GM19467 (cell line): ENCODE data around the gene EVL.
A peak's percentile ranks its signal among the peaks of the same experiment; 100 is the strongest.
"Not testable (repeated sequence)": the region's sequence is repeated elsewhere in the genome, so short reads cannot be mapped to it uniquely, and the experiment has no call there.

Experiments used
- ATAC-seq: cut with Tn5 transposase; IDR thresholded peaks from one replicate; pipeline ENCODE4 v1.9.1; 2021; ENCODE audit warnings: mild to moderate bottlenecking, moderate library complexity; ENCODE audit not compliant: unreplicated experiment

The EVL gene, protein sequence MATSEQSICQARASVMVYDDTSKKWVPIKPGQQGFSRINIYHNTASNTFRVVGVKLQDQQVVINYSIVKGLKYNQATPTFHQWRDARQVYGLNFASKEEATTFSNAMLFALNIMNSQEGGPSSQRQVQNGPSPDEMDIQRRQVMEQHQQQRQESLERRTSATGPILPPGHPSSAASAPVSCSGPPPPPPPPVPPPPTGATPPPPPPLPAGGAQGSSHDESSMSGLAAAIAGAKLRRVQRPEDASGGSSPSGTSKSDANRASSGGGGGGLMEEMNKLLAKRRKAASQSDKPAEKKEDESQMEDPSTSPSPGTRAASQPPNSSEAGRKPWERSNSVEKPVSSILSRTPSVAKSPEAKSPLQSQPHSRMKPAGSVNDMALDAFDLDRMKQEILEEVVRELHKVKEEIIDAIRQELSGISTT

GRCh38 chr14:100065111-100065871, at the start of gene EVL:
Gene EVL, plus strand, starts transcription at chr14:100065422. Its CDS starts 79 bp downstream, at chr14:100065501.
- ATAC-seq: peak; percentile 44

DNA sequence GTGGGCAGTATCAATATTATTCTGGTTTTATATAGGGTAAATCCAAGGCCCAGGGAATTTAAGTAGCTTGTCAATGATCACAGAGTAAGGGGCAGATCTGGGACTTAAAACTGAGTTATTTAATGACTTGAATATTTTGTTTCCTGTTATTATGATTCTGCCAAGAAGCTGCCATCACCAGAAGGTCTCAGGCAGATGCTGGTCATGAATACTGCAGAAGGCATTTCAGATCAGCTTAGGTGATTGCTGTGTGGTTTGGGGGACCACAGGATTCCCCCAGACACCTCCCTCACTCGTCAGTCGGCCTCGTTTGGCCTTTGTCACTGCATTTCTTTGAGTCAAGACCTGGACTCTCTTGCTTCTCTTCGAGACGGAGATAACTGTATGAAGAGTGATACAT, 47.7 kb upstream of the EVL start:
- no peak for ATAC-seq

DNA sequence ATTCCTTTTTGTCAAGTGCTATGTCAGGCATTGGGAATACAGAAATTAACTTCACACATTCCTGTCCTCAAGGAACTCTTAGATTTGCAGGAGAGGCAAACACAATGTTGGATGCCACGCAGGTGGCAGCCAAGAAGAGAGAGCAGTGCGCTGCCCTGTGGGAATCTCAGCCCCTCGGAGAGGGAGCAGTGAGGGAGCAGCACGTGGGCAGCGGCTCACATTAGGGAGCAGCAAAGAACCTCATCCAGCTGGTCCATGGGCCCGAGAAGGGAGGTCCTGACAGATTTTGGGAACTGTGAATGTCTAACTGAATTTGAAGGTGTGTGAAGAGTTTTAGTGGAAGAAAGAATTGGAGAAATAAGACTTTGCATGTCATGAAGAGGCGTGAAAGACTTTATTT, 47.2 kb upstream of the EVL start:
- ATAC-seq: no peak

GRCh38 chr14:100018482-100018881, 46.7 kb upstream of the EVL start:
- ATAC-seq: no peak

GRCh38 chr14:100019156-100019744, 46.0 kb upstream of the EVL start:
- ATAC-seq: no peak

DNA sequence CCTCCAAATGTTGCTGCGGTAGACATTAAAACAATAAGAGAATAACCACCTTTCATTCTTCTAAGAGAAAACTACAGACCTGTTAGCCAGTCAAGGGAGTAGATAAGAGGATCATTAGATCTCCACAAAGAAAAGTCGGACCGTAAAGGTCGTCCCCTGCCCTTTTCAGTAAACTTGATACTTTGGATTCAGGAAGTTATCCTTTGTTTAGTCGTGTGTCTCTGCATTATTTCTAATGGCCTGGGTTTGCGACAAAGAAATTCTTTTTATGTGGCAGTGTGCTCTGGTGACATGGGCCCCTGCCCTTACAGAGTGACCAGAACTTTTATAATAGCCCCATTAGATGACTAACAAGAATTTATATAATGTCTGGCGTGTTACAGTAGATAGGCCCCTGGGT, 44.6 kb upstream of the EVL start:
- no peak for ATAC-seq

- ATAC-seq: no peak
Observed at GRCh38 chr14:100022772-100023451, 42.3 kb upstream of the EVL start.

DNA sequence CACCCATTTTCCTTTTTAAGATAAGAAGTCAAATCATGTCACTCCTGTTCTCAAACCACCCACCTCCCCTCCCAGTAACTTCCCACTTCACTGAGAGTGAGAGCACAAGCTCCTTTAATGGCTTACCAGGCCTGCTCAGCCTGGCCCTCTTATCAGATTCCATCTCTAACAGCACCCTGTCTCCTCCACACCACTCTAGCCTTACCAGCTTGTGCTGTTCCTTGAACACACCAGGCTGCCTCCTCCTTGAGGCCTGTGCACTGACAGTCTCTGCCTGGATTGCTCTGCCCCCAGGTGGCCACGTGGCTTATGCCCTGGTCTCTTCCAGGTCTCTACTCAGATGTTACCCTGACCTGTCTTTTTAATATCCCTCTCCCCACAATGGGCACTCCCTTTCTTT, 40.1 kb upstream of the EVL start:
- no peak for ATAC-seq

DNA sequence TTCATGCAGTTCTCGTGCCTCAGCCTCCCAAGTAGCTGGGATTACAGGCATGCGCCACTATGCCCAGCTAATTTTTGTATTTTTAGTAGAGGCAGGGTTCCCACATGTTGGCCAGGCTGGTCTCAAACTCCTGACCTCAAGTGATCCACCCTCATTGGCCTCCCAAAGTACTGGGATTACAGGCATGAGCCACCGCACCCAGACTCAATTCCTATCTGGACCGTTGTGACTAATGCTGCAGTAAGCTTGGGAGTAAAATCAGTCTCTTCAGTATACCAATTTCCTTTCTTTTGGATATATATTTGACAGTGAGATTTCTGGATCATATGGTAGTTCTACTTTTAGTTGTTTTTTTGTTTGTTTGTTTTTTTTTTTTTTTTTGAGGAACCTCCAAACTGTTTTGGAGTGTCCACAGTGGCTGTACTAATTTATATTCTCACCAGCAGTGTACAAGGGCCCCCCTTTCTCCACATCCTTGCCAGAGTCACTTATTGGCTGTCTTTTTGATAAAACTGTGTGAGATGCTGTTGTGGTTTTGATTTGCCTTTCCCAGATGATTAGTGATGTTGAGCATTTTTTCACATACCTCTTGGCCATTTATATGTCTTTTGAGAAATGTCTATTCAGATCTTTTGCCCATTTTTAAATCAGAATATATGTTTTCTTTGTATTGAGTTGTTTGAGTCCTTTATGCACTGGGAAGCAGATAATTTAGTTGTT, 37.3 kb upstream of the EVL start:
- ATAC-seq: no peak

GRCh38 chr14:100028990-100029677, 36.1 kb upstream of the EVL start:
- ATAC-seq: no peak

GRCh38 chr14:100030006-100030405, 35.2 kb upstream of the EVL start:
- not testable (repeated sequence) for ATAC-seq

DNA sequence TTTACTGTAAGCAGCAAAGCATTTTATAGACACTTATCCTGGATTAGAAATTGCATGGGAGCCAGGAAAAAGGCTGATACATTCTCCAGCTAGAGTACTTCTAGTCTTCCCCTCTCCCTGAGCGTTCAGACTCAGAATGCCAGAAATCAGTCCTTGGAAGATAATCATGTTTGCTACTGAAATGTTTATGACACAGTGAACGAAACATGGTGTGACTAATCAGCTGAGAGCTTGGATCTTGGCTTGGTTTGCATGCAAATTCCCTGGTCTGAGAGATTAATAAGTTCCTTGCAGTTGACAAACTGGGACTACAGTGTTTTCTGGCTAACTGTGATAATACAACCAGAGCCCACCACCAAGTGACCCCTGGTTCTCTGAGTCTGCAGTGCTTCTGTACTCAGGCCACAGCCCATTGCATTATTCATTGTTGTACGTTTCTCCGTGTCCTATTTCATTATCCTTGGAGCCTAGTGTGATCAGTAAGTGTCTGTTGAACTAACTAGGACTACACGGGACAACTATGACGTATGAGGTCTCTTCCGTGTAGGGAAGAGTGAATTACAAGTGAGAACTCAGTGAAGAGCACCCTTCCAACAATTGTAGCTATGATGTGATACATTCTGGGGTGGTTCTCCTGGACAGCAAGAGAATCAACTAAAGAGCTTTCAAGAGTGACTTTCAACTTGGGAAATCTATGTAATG, 34.6 kb upstream of the EVL start:
- ATAC-seq: no peak

- no peak for ATAC-seq
Observed at GRCh38 chr14:100031506-100032281, 33.5 kb upstream of the EVL start.

- ATAC-seq: no peak
Observed at GRCh38 chr14:100032738-100033137, 32.5 kb upstream of the EVL start.

DNA sequence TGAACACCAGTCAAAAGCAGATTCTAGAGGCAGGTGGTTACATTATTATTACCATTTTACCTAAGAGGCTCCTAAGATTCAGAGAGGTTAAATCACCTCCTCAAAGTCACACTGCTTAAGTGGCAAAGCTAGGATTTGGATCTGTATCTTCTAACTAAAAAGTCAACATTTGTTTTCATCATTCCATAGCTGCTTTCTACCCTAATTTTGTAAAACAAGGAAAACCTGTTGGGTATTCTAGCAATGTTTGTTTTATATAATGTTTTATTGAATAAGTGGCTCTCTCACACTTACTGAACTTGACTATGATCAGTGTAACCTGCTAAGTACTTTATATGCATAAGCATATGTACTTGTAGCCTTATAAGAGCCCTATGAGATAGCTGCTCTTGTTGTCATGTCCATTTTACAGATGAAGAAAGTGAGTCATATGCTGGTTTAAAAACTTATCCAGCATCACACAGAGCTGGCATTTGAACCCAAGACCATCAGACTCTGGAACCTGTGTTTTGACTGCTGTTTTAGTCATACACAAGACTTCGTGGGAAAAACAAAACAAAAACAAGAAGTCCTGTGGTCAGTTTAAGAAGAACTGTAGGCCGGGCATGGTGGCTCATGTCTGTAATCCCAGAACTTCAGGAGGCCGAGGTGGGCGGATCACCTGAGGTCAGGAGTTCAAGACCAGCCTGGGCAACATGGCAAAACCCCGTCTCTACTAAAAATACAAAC, 31.7 kb upstream of the EVL start:
- ATAC-seq: no peak

DNA sequence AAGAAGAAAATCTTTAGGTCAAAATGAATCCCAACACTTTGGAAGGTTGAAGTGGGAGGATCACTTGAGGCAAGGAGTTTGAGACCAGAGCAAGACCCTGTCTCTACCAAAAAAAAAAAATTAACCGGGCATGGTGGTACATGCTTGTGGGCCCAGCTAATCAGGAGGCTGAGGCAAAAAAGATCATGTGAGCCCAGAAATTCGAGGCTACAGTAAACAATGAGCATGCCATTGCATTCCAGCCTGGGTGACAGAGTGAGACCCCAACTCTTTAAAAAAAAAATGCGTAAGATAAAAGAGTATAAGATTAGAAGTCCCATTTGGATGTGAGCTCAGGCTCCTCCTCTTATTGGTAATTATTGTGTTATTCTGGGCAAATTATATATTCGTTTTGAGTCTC, 30.8 kb upstream of the EVL start:
- ATAC-seq: no peak

DNA sequence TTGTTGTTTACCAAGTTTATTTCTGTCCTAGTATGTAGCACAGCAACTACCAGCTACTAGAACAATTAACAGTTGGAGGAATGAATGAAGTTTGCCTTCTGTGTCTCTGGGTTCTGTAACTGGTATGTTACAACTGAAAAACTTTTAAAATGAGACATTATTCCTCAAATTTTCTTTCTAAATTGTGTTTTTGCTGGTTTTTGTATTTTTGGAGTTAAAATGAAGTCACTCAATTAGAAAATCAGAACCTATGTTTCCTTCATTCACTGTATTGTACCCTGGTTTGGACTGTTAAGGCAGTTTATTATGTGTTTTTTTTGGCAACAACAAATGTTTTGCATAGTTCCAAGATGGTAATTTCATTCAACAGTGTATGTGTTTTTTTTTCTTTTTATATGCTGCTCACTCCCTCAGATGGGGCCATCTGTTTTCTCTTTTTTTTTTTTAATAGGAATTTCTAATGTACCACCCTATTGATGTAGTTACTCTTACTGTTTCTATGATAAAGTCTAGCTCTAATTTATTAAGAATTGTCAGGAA, 30.2 kb upstream of the EVL start:
- no peak for ATAC-seq

DNA sequence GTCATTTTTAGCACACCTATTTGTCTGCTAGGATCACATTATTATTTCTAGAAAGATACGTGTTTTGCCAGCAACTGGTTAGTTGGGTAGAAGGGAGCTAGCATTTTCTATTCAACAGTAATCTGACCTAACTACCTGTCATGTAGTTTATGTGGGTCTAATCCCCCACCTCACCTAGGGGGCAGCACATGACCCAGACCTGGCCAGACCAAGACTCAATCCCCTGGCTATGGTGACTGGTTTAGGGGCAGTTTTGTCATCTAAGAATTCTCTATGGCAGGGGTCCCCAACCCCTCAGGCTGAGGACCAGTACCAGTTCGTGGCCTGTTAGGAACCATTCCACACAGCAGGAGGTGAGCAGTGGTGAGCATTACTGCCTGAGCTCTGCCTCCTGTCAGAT, 29.5 kb upstream of the EVL start:
- no peak for ATAC-seq
